GM10248 (cell line): ENCODE measurements around the gene LILRA1.
"Not testable (repeated sequence)": the region's sequence is repeated elsewhere in the genome, so short reads cannot be mapped to it uniquely, and the experiment has no call there.

Source experiments
- CTCF ChIA-PET: fragments of 300-600 bp; sonication (Branson Sonifier 250); formaldehyde crosslinking; extraction: SDS; loops from one replicate; lab custom pipeline; 2021; ENCODE audit warnings: antibody characterized with exemption; lab: Yijun Ruan, JAX
- POLR2A ChIA-PET: fragments of 350-650 bp; sonication (Branson Sonifier 250); formaldehyde crosslinking; extraction: SDS; loops from one replicate; lab custom pipeline; 2020; ENCODE audit warnings: antibody characterized with exemption; lab: Yijun Ruan, JAX
- DNase-seq: peaks from one replicate; pipeline ENCODE4 v3.0.0; 2012; ENCODE audit errors: extremely low spot score
- CTCF ChIP-seq: IDR thresholded peaks from 2 replicates; pipeline ENCODE4 v1.5.1; 2012; ENCODE audit warnings: mild to moderate bottlenecking, low read depth; ENCODE audit errors: extremely low read depth, missing control alignments, control extremely low read depth

The LILRA1 gene

DNA sequence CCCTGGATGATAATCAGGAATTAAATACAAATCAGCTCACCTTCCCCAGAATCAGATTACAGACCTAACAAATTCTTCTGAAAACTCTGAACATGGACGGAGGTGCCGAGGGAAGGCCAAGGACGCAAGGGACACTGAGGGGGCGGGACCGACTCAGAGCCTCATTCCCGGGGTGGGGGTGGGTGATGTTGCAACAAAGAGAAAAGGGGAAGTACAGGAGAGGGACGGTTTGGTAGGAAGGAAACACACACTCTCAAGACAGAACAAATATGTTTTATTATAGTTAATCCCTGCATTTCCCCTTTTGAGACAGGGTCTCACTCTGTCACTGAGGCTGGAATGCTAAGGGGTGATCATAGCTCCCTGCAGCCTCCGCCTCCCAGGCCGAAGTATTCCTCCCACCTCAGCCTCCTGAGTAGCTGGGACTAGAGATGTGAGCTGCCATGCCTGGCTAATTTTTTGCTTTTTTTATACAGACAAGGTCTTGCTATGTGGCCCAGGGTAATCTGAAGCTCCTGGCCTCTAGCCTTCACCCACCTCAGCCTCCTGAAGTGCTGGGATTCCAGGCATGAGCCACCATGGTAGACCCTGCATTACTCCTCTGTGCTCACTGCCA is 20.6 kb upstream of the LILRA1 start:
- no peak for TF ChIP-seq CTCF
- ChIA-PET POLR2A (interaction anchor here (0.5 to 0.7 kb wide), 2 partner anchors 33 to 48 kb away, joined by 4 to 5 read pairs; no protein-coding TSS in a partner anchor), CTCF (no interaction called here)
- peak; percentile 31 for DNase-seq

- peak; percentile 77 for DNase-seq
- no peak for TF ChIP-seq CTCF
- POLR2A ChIA-PET: interaction anchor here (0.5 kb wide), 1 partner anchor 32 kb away, joined by 4 read pairs; no protein-coding TSS in a partner anchor
- CTCF ChIA-PET: no interaction called here
Measured at GRCh38 chr19:54573330-54573872, 20.0 kb upstream of the LILRA1 start, which contains the start of gene LILRA2. TSS of gene LILRA2 (plus strand) at chr19:54573790. CDS start at chr19:54573879, 89 bp downstream.

DNA sequence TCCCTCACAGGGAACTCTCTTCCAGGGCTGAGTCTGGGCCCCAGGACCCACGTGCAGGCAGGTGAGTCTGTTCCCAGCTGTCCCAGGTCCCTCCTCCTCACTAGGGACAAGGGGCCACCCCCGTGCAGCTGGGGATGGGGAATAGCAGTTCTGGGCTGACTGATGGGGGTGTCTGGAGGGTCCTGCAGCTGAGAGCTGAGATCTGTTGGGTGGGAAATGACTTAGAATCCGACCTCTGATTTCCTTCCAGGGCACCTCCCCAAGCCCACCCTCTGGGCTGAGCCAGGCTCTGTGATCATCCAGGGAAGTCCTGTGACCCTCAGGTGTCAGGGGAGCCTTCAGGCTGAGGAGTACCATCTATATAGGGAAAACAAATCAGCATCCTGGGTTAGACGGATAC is 19.4 kb upstream of the LILRA1 start:
- DNase-seq: no peak
- POLR2A ChIA-PET: no interaction called here
- no peak for TF ChIP-seq CTCF
- CTCF ChIA-PET: no interaction called here

DNA sequence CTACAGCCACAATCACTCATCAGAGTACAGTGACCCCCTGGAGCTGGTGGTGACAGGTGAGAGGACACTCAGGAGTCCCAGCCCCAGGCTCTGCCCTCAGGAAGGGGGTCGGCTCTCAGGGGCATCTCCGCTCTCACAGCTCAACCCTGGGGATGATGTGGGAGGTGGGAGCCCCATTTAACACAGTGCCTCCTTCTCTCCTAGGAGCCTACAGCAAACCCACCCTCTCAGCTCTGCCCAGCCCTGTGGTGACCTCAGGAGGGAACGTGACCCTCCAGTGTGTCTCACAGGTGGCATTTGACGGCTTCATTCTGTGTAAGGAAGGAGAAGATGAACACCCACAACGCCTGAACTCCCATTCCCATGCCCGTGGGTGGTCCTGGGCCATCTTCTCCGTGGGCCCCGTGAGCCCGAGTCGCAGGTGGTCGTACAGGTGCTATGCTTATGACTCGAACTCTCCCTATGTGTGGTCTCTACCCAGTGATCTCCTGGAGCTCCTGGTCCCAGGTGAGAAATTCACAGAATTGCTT is 18.8 kb upstream of the LILRA1 start:
- ChIA-PET CTCF (no interaction called here), POLR2A (no interaction called here)
- no peak for DNase-seq
- no peak for TF ChIP-seq CTCF

- DNase-seq, POLR2A ChIA-PET: not testable (repeated sequence)
- CTCF ChIA-PET: interaction anchor here (1.8 kb wide), 1 partner anchor 78 kb away, joined by 6 read pairs; no protein-coding TSS in a partner anchor
Measured at GRCh38 chr19:54575205-54575604, 18.2 kb upstream of the LILRA1 start.

- CTCF ChIA-PET: interaction anchor here (0.7 to 1.8 kb wide), 3 partner anchors 11 to 77 kb away, joined by 3 to 6 read pairs (median 3); no protein-coding TSS in a partner anchor
- POLR2A ChIA-PET: no interaction called here
Measured at GRCh38 chr19:54576411-54576976, 16.9 kb upstream of the LILRA1 start.

More at GRCh38 chr19:54576411-54576976, 16.9 kb upstream of the LILRA1 start:
- no peak for DNase-seq
- no peak for TF ChIP-seq CTCF
